ENCODE results near the gene PYDC1. TPM values are rescaled to one million over a fixed set of nuclear protein-coding genes. Genes with fewer than 3 reads are reported as not detected.
"Not testable (repeated sequence)": the region's sequence is repeated elsewhere in the genome, so short reads cannot be mapped to it uniquely, and the experiment has no call there.

The PYDC1 gene
- total RNA-seq = not detected in 2 replicates

- no peak for DNase-seq (ENCODE audit: low read depth)
Measured at GRCh38 chr16:31216422-31217135, at the start of gene PYDC1. Gene PYDC1, minus strand, starts transcription at chr16:31217135. Its CDS starts 107 bp downstream, at chr16:31217028.

GRCh38 chr16:31265329-31266245 is 48.7 kb upstream of the PYDC1 start:
- DNase-seq (ENCODE audit: low read depth) = peak; percentile 68

GRCh38 chr16:31262084-31262483 is 45.1 kb upstream of the PYDC1 start:
- no peak for DNase-seq (ENCODE audit: low read depth)

GRCh38 chr16:31260136-31260931 is 43.4 kb upstream of the PYDC1 start:
- DNase-seq (ENCODE audit: low read depth) = no peak

- DNase-seq (ENCODE audit: low read depth) = no peak
Measured at GRCh38 chr16:31258366-31258765, 41.4 kb upstream of the PYDC1 start.

GRCh38 chr16:31256466-31256865 is 39.5 kb upstream of the PYDC1 start:
- DNase-seq (ENCODE audit: low read depth) = no peak

GRCh38 chr16:31253642-31254045 is 36.7 kb upstream of the PYDC1 start:
- DNase-seq (ENCODE audit: low read depth) = no peak

- DNase-seq (ENCODE audit: low read depth) = no peak
Measured at GRCh38 chr16:31251435-31251834, 34.5 kb upstream of the PYDC1 start.

GRCh38 chr16:31250782-31251384 is 33.9 kb upstream of the PYDC1 start:
- no peak for DNase-seq (ENCODE audit: low read depth)

GRCh38 chr16:31248344-31248743 is 31.4 kb upstream of the PYDC1 start:
- DNase-seq (ENCODE audit: low read depth) = no peak

GRCh38 chr16:31246296-31246695 is 29.4 kb upstream of the PYDC1 start:
- no peak for DNase-seq (ENCODE audit: low read depth)

GRCh38 chr16:31245598-31245997 is 28.7 kb upstream of the PYDC1 start:
- not testable (repeated sequence) for DNase-seq (ENCODE audit: low read depth)

- DNase-seq (ENCODE audit: low read depth) = no peak
Measured at GRCh38 chr16:31243734-31244670, 27.1 kb upstream of the PYDC1 start.

- DNase-seq (ENCODE audit: low read depth) = no peak
Measured at GRCh38 chr16:31242206-31242605, 25.3 kb upstream of the PYDC1 start.

GRCh38 chr16:31238041-31238440 is 21.1 kb upstream of the PYDC1 start:
- no peak for DNase-seq (ENCODE audit: low read depth)

GRCh38 chr16:31229501-31229900 is 12.6 kb upstream of the PYDC1 start:
- no peak for DNase-seq (ENCODE audit: low read depth)

- DNase-seq (ENCODE audit: low read depth) = no peak
Measured at GRCh38 chr16:31228206-31228605, 11.3 kb upstream of the PYDC1 start.

- DNase-seq (ENCODE audit: low read depth) = no peak
Measured at GRCh38 chr16:31225193-31225592, 8.3 kb upstream of the PYDC1 start.

GRCh38 chr16:31224092-31224955 is 7.4 kb upstream of the PYDC1 start:
- DNase-seq (ENCODE audit: low read depth) = no peak

GRCh38 chr16:31223044-31223443 is 6.1 kb upstream of the PYDC1 start:
- no peak for DNase-seq (ENCODE audit: low read depth)
